Testis (tissue), 3 donors: ENCODE data around the gene MTA1. TPM values are rescaled to one million over a fixed set of nuclear protein-coding genes. Genes with fewer than 3 reads are reported as not detected.

Experiments
- DNase-seq: peaks from one replicate; pipeline ENCODE4 v3.0.0-alpha.2; 2019
- H3K27ac ChIP-seq, 2 donors: fragments of 200-600 bp; sonication (generic); one replicate each; pipeline ENCODE4 v1.5.1; 2019
- H3K27me3 ChIP-seq: fragments of 200-600 bp; sonication (generic); one replicate; pipeline ENCODE4 v1.5.1; 2019
- H3K36me3 ChIP-seq: fragments of 200-600 bp; sonication (generic); one replicate; pipeline ENCODE4 v1.5.1; 2017; ENCODE audit warnings: low read depth; ENCODE audit errors: missing control alignments
- H3K4me1 ChIP-seq: fragments of 200-600 bp; sonication (generic); one replicate; pipeline ENCODE4 v1.5.1; 2019
- H3K4me3 ChIP-seq, 2 donors: fragments of 200-600 bp; sonication (generic); one replicate each; pipeline ENCODE4 v1.5.1; 2017 to 2019
- H3K9me3 ChIP-seq: fragments of 200-600 bp; sonication (generic); one replicate; pipeline ENCODE4 v1.5.1; 2017
- POLR2A ChIP-seq: fragments of 450-650 bp; IDR thresholded peaks from one replicate; pipeline ENCODE4 v1.6.1; 2017; ENCODE audit warnings: antibody characterized with exemption, mild to moderate bottlenecking, moderate library complexity
- WGBS, 2 donors: methylation state at CpG; one replicate each; pipeline ENCODE4 v1.1.5; 2018; 5-methylcytosine and 5-hydroxymethylcytosine counted together
- intact Hi-C: fragments of 100-400 bp; cut with DNase I; formaldehyde crosslinking; loops from one replicate; pipeline ENCODE4 v1.15.1; 2023; ENCODE audit warnings: low total_unique reads
- polyA plus RNA-seq: library from polyadenylated mRNA; stranded (reverse); fragments of 350-450 nt; fragmentation: Illumina TruSeq; extraction: RNeasy Lipid Tissue Mini Kit (QIAGEN cat#74804); gene quantifications from one replicate; pipeline ENCODE4 v1.2.3, GENCODE V29; 2014; ENCODE audit warnings: low read depth, low replicate concordance; ENCODE audit not compliant: insufficient read depth
- total RNA-seq, 2 donors: library from RNA; depleted of rRNA; stranded (reverse); fragments of >200 nt; gene quantifications; one replicate each; pipeline ENCODE4 v1.2.3, GENCODE V29; 2016
- TF ChIP-seq, protein P1 (sequence below), 3 experiments: fragments of 450-650 bp in 2 of 3; fragments of 200-600 bp in 1 of 3; sonication (generic) in 1 of 3; IDR thresholded peaks; one replicate each; pipeline ENCODE4 v1.5.1; 2016 to 2019; ENCODE audit warnings: antibody characterized with exemption in 3 of 3, mild to moderate bottlenecking in 2 of 3, moderate library complexity in 1 of 3

MTA1 gene
- total and polyA plus RNA-seq, 3 donors from 2014 or later, result 118 to 135 (median 120) TPM

DNA sequence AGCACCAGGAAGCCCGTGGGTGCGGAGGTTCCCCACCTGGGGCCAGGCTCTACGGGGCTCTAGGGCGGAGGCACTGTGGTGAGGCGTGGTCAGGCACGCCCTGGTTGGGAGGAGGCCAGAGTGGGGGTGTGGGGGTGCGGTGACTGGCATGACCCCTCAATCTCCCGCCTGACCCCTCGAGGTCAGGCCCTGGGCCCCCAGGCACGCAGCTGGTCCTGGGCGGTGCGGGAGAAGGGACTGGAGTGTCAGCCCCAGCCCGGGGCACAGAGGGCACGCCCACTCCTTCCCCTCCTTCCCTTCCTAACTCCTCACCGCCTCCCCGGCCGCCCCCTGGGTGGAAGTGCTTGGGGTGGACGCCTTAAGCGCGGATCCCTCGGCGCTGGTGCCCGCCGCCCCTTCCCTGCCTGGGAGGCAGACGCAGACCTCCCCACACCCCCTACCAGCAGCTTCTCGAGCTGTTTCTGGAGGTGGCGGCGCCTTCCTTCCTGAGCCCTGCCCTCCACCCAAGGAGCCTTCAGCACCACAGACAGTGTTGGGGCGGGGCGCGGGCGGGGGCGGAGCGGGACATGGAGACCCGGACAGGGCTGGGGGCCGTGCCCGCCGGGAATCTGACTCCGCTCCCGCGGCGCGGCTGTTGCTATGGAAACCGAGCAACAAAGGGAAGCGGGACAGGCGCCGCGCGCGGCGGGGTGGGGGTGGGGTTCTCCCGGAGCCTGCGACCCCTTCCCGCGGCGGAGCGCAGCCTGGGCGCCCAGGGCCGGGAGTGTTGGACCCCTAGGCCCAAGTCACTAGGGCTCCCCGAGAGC lies 54.3 kb downstream of the MTA1 start:
- WGBS, 2 donors, result 6% methylated on average over 46 of the region's 60 CpGs; no CpG with 5 or more reads in 1 of the 2 donors
- intact Hi-C loops, result no loop called here
- H3K4me3 ChIP-seq, result peak overlapping the region; percentile 55 to 57
- H3K9me3 ChIP-seq, result no peaks in the 10 kb centered on the region
- peak overlapping the region; percentile 8 to 26 for H3K27ac ChIP-seq
- no peak for TF ChIP-seq POLR2A
- TF ChIP-seq, protein P1, sequence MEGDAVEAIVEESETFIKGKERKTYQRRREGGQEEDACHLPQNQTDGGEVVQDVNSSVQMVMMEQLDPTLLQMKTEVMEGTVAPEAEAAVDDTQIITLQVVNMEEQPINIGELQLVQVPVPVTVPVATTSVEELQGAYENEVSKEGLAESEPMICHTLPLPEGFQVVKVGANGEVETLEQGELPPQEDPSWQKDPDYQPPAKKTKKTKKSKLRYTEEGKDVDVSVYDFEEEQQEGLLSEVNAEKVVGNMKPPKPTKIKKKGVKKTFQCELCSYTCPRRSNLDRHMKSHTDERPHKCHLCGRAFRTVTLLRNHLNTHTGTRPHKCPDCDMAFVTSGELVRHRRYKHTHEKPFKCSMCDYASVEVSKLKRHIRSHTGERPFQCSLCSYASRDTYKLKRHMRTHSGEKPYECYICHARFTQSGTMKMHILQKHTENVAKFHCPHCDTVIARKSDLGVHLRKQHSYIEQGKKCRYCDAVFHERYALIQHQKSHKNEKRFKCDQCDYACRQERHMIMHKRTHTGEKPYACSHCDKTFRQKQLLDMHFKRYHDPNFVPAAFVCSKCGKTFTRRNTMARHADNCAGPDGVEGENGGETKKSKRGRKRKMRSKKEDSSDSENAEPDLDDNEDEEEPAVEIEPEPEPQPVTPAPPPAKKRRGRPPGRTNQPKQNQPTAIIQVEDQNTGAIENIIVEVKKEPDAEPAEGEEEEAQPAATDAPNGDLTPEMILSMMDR (IDR thresholded peaks at IDR 0.05), result no peak
- no peaks in the 10 kb centered on the region for H3K36me3 ChIP-seq
- peaks cover 3% of the 10 kb centered on the region for H3K27me3 ChIP-seq
- peak; percentile 78 for DNase-seq
- H3K4me1 ChIP-seq, result peaks cover 54% of the 10 kb centered on the region

DNA sequence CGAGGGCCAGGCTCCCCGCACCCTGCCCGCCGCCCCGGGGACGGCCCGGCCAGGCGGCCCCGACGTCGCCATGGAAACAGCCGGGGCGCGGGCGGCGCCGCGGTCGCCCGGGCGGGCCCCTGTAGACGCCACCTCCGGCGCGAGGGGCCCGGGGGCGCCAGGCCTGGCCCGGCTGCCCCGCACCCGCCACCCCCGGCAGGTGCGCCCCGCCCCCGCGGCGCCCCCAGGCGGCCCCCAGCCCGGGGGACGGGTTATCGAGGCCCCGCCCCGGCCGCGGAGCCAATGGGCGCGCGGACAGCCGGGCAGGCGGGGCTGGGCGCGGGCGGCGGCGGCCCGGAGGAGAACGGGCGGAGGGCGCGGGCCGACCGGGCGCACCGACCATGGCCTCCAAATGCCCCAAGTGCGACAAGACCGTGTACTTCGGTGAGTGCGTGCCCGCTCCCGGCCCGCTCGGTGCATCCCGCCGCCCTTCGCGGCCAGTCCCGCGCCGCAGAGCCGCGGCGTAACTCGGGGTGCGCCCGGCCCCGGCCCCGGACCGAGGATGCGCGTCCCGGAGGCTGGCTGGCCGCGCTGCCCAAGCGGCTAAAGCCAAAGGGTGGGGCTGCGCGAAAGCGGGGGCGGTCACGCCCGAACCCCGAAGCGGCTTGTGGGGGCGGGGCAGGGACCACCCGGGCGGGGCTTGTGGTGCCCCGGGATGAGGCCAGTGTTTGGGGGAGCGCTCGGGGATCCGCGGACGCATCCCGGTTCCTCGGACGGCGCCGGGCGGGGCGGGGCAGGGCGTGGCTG lies 55.0 kb downstream of the MTA1 start, which contains the start of gene CRIP2:
Gene CRIP2 (plus strand): TSS at position 339 of the 786 bp plus-strand sequence. CDS start 42 bp downstream, at position 381.
- Histone ChIP-seq H3K4me3 (peak within 1 kb of the TSS; percentile 55 to 62), H3K4me1 (peaks cover 51% of the 10 kb centered on the region), H3K27ac (peak within 1 kb of the TSS; percentile 26 to 79), H3K9me3 (no peaks in the 10 kb centered on the region), H3K27me3 (peaks cover 3% of the 10 kb centered on the region), H3K36me3 (no peaks in the 10 kb centered on the region)
- no peak for DNase-seq
- 4% methylated on average over 8 of the region's 118 CpGs; no CpG with 5 or more reads in 1 of the 2 donors for WGBS, 2 donors
- TF ChIP-seq POLR2A, result no peak
- TF ChIP-seq, protein P1 (IDR thresholded peaks at IDR 0.05), result no peak
- intact Hi-C loops, result no loop called here

DNA sequence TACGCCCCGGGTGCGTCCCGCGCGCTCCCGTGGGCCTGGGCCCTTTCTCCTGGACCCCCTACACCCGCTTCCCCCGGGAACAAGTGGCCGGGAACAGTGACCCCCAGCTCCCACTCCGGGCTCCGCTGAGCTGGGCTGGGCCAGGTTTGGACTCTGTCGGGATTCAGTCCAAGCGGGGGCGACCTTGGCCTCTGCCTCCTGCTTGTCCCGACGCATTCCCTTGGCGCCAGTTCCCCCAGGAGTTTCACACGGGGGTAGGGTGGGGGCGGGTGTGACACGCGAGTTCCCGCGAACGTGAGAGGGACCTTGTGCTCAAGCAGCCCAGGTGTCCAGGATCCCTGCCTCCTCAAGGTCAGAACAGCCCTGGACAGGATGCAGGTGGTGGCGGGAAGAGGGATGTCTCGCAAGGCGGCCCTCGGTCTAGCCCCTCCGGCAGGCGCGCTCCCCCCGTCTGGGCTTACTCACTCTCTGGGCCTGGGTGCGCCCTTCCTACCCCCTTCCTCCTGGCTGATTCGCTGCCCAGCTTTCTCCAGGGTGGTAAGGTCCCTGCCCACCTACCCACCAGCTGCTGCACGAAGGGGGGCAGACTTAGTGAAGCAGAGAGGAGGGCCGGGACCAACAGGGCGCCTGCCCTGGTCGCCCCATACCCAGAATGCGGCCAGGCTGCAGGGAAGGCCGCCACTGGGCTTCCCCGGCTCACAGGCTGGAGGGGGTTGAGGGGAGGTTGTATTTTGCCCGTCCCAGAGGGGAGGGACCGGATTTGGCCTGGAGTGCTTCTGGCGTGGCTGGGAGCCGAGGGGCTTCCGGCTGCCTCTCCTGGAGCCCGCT lies 55.9 kb downstream of the MTA1 start:
- H3K27me3 ChIP-seq, result peaks cover 3% of the 10 kb centered on the region
- H3K9me3 ChIP-seq, result no peaks in the 10 kb centered on the region
- no peak for DNase-seq
- TF ChIP-seq POLR2A, result no peak
- TF ChIP-seq, protein P1 (IDR thresholded peaks at IDR 0.05), result no peak
- H3K36me3 ChIP-seq, result no peaks in the 10 kb centered on the region
- H3K4me1 ChIP-seq, result peaks cover 52% of the 10 kb centered on the region
- WGBS, 2 donors, result 7 to 11% methylated on average over 12 to 45 of the region's 48 CpGs
- H3K4me3 ChIP-seq, result peak overlapping the region; percentile 55 to 62
- intact Hi-C loops, result no loop called here
- peak overlapping the region in 1 of 2 donors; percentile 79 for H3K27ac ChIP-seq

DNA sequence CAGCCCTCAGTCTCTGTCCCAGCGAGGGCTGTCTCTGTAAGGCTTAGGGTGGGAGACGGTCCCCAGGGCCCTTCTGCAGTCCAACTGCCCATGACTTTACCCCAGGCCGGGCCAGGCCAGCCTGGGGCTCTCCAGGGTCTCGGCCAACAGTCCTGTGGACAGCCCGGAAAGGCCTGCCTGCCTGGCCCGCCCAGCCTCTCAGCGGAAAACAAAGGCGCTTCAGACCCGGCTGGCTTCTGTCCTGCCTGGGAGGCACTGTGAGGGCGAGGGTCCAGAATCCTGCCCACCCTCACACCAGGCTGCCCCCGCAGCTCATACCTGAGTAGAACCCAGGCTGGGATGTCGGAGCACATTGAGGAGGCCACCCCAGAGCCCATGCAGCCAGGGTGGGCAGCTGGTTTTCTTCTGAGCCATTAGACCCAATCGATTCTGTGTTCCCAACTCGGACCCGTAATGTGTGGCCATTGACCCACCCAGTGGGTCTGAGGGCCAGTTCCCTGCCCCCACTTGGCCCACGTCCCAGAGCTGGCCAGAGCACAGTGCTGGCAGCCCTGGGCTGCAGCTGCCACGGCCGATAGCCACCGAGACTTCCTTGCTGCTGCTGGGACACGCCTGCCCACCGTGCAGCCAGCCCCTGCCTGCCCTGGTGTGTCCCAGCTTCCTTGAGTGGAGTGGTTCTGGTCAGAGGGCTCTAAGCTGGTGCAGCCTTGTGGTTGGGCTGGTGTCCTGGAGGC lies 56.6 kb downstream of the MTA1 start:
- no peak for DNase-seq
- Histone ChIP-seq H3K27ac (peak overlapping the region in 1 of 2 donors; percentile 79), H3K27me3 (peaks cover 3% of the 10 kb centered on the region), H3K4me1 (peaks cover 54% of the 10 kb centered on the region), H3K4me3 (peak overlapping the region; percentile 55 to 62), H3K9me3 (no peaks in the 10 kb centered on the region), H3K36me3 (no peaks in the 10 kb centered on the region)
- intact Hi-C loops, result no loop called here
- 26 to 36% methylated on average over 8 to 21 of the region's 21 CpGs for whole genome bisulfite sequencing, 2 donors
- TF ChIP-seq, protein P1 (IDR thresholded peaks at IDR 0.05), result no peak
- TF ChIP-seq POLR2A, result no peak
